GM12878 (cell line): Measurements from ENCODE around the gene JAML. TPM values are rescaled to one million over a fixed set of nuclear protein-coding genes. Genes with fewer than 3 reads are reported as not detected.

ENCODE experiments used
- ATAC-seq: fragments of 200-7000 bp; cut with Tn5 transposase; 3 replicates; pipeline ENCODE4 v1.9.1; 2020; ENCODE audit warnings: mild to moderate bottlenecking, moderate library complexity
- BruUV-seq: library from RNA; stranded (reverse); fragments of 400-500 nt; replicated peaks from 2 replicates; lab custom pipeline; 2021; lab: Mats Ljungman, UMichigan
- CTCF ChIA-PET: fragments of 300-600 bp; sonication (Branson Sonifier 250); formaldehyde crosslinking; extraction: SDS; loops from one replicate; lab custom pipeline; 2021; ENCODE audit warnings: inconsistent platforms; lab: Yijun Ruan, JAX
- POLR2A ChIA-PET: fragments of 350-600 bp; formaldehyde crosslinking; extraction: SDS; loops from one replicate; lab custom pipeline; 2021; ENCODE audit warnings: inconsistent platforms; lab: Charles Lee
- RAD21 ChIA-PET: fragments of 300-600 bp; sonication (Branson Sonifier 250); formaldehyde crosslinking; loops from one replicate; lab custom pipeline; 2023; ENCODE audit warnings: antibody characterized with exemption; ENCODE audit not compliant: unreplicated experiment; lab: Charles Lee
- SMC1A ChIA-PET: fragments of 300-600 bp; sonication (Branson Sonifier 250); formaldehyde crosslinking; loops from one replicate; lab custom pipeline; 2023; ENCODE audit not compliant: unreplicated experiment, uncharacterized antibody; lab: Charles Lee
- DNase-seq: peaks from one replicate; pipeline ENCODE4 v3.0.0-alpha.2; 2011; ENCODE audit warnings: low read depth, low spot score
- FAIRE-seq: peaks from 3 replicates; lab custom pipeline; 2011; peaks lifted over from hg19 to GRCh38; lab: Jason Lieb, UNC
- H2AFZ ChIP-seq: 2 replicates; pipeline ENCODE4 v1.6.0; 2011; ENCODE audit warnings: low read depth, low read length, control low read depth; ENCODE audit not compliant: control insufficient read depth
- H3K27ac ChIP-seq: 2 replicates; pipeline ENCODE4 v1.5.1; 2011; ENCODE audit warnings: control low read depth; ENCODE audit not compliant: control insufficient read depth, insufficient read depth
- H3K27me3 ChIP-seq, 2 experiments: replicated peaks in 1 of 2; 2 replicates each; pipeline versions ENCODE4 v1.6.0 to v1.6.1; 2011; ENCODE audit warnings: low read length in 1 of 2; ENCODE audit not compliant: control insufficient read depth in 2 of 2, insufficient read depth in 2 of 2
- H3K36me3 ChIP-seq, 2 experiments: 2 replicates each; pipeline ENCODE4 v1.5.1; 2011; ENCODE audit warnings: low read length in 1 of 2; ENCODE audit not compliant: control insufficient read depth in 2 of 2, insufficient read depth in 2 of 2
- H3K4me1 ChIP-seq: 2 replicates; pipeline ENCODE4 v1.6.1; 2011; ENCODE audit warnings: mild to moderate bottlenecking, low read length, moderate library complexity, mixed read lengths; ENCODE audit not compliant: control insufficient read depth, insufficient read depth
- H3K4me2 ChIP-seq: 2 replicates; pipeline ENCODE4 v1.6.0; 2011; ENCODE audit warnings: control low read depth; ENCODE audit not compliant: control insufficient read depth, insufficient read depth
- H3K4me3 ChIP-seq: fragments of 200-600 bp; sonication (generic); 2 replicates; pipeline ENCODE4 v1.5.1; 2016
- H3K79me2 ChIP-seq: 2 replicates; pipeline ENCODE4 v1.6.0; 2011; ENCODE audit warnings: low read length; ENCODE audit not compliant: control insufficient read depth, insufficient read depth
- H3K9ac ChIP-seq: 2 replicates; pipeline ENCODE4 v1.8.0; 2011; ENCODE audit warnings: low read length, control low read depth, mixed read lengths; ENCODE audit not compliant: control insufficient read depth, insufficient read depth
- H3K9me3 ChIP-seq: replicated peaks from 3 replicates; pipeline ENCODE4 v1.5.1; 2011; ENCODE audit warnings: mild to moderate bottlenecking, low read length; ENCODE audit not compliant: control insufficient read depth, insufficient read depth
- H4K20me1 ChIP-seq: 2 replicates; pipeline ENCODE4 v1.6.0; 2011; ENCODE audit not compliant: control insufficient read depth, insufficient read depth
- CREB1 ChIP-seq: IDR thresholded peaks from 2 replicates; pipeline ENCODE4 v1.6.1; 2012; ENCODE audit warnings: low read depth, mild to moderate bottlenecking, inconsistent platforms
- MYB ChIP-seq: fragments of 150-350 bp; IDR thresholded peaks from 2 replicates; pipeline ENCODE4 v1.6.1; 2014; ENCODE audit warnings: mild to moderate bottlenecking, low read depth, low read length, borderline replicate concordance
- RB1 ChIP-seq: fragments of 450-650 bp; formaldehyde crosslinking; IDR thresholded peaks from 2 replicates; pipeline ENCODE4 v1.6.1; 2017; ENCODE audit warnings: mild to moderate bottlenecking, borderline replicate concordance
- RFX5 ChIP-seq: IDR thresholded peaks from 2 replicates; pipeline ENCODE4 v1.6.1; 2011; ENCODE audit warnings: low read depth, low read length, improper control_type of control experiment
- ZNF622 ChIP-seq: fragments of 450-650 bp; IDR thresholded peaks from 2 replicates; pipeline ENCODE4 v1.6.1; 2017; ENCODE audit warnings: mild to moderate bottlenecking, inconsistent platforms
- WGBS: methylation state at CpG from one replicate; pipeline ENCODE4 v1.1.6; 2016; ENCODE audit warnings: low lambda C conversion rate; ENCODE audit not compliant: insufficient replicate concordance, insufficient coverage; ENCODE audit errors: missing lambda C conversion rate; 5-methylcytosine and 5-hydroxymethylcytosine counted together
- in situ Hi-C: fragments of 300-500 bp; cut with MboI; formaldehyde crosslinking; loops from 9 replicates; pipeline ENCODE4 v1.14.3; 2018; ENCODE audit warnings: mixed read lengths
- intact Hi-C: fragments of 100-400 bp; cut with micrococcal nuclease; formaldehyde crosslinking; loops from one replicate; pipeline ENCODE4 v1.14.2; 2022; ENCODE audit not compliant: unreplicated experiment
- polyA plus RNA-seq, 11 experiments: library from polyadenylated mRNA; depleted of rRNA in 4 of 11; unstranded in 6 of 11; stranded (reverse) in 5 of 11; fragments of >200 nt; fragmentation: Nextera tagmentation in 4 of 11; fragmentation: Illumina TruSeq in 1 of 11; extraction: Ambion mirVana in 4 of 11; extraction: Trizol in 1 of 11; gene quantifications; 1 replicate in 1 of 11; 2 replicates in 10 of 11; pipeline versions ENCODE4 v1.2.1 to v1.2.3, GENCODE V29; 2011 to 2016; ENCODE audit warnings: inconsistent platforms in 2 of 11, missing spikeins in 2 of 11, low read depth in 1 of 11
- total RNA-seq, 4 experiments: library from RNA; depleted of rRNA in 3 of 4; stranded (reverse); fragments of >200 nt in 3 of 4; fragmentation: Illumina TruSeq in 1 of 4; extraction: Trizol in 1 of 4; gene quantifications; 2 replicates each; pipeline versions ENCODE4 v1.2.1 to v1.2.3, GENCODE V29; 2013 to 2021
- TF ChIP-seq, protein P1 (sequence below): fragments of 450-650 bp; IDR thresholded peaks from 2 replicates; pipeline ENCODE4 v1.6.1; 2017; ENCODE audit warnings: mild to moderate bottlenecking
- TF ChIP-seq, protein P2 (sequence below): IDR thresholded peaks from 2 replicates; pipeline ENCODE4 v1.6.1; 2011; ENCODE audit warnings: mild to moderate bottlenecking, low read depth, low read length, moderate library complexity; ENCODE audit not compliant: insufficient replicate concordance

JAML gene
- total and polyA plus RNA-seq, 10 of the 15 experiments (the other 5 are each of a cell fraction or from before 2014, with no cell fraction given) = 0.60 to 8.1 (median 3.5) TPM

DNA sequence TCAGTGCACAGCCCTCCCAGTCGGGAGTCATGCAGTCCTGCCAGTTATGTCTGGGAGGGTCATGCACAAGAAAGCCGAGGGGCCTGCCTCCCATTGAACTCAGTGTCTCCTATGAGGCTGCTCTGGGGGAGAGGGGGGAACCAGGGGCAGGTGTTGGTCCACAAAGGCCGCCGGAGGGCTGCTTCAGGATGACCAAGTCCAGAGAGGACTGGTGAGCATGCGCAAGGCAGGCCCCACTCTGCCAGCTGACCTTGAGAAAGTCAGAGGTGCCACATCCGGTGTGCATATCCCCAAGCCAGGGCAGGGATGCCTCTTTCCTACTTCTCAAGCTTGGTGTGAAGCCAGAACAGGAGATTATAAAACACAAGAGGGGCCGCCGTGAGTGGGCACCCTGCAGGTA is 76.6 kb downstream of the JAML start:
- H4K20me1 ChIP-seq = no peaks in the 10 kb centered on the region
- TF ChIP-seq RB1 (no peak), RFX5 (no peak), ZNF622 (no peak), MYB (no peak), CREB1 (no peak)
- TF ChIP-seq, protein P1, sequence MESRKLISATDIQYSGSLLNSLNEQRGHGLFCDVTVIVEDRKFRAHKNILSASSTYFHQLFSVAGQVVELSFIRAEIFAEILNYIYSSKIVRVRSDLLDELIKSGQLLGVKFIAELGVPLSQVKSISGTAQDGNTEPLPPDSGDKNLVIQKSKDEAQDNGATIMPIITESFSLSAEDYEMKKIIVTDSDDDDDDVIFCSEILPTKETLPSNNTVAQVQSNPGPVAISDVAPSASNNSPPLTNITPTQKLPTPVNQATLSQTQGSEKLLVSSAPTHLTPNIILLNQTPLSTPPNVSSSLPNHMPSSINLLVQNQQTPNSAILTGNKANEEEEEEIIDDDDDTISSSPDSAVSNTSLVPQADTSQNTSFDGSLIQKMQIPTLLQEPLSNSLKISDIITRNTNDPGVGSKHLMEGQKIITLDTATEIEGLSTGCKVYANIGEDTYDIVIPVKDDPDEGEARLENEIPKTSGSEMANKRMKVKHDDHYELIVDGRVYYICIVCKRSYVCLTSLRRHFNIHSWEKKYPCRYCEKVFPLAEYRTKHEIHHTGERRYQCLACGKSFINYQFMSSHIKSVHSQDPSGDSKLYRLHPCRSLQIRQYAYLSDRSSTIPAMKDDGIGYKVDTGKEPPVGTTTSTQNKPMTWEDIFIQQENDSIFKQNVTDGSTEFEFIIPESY = no peak
- TF ChIP-seq, protein P2, sequence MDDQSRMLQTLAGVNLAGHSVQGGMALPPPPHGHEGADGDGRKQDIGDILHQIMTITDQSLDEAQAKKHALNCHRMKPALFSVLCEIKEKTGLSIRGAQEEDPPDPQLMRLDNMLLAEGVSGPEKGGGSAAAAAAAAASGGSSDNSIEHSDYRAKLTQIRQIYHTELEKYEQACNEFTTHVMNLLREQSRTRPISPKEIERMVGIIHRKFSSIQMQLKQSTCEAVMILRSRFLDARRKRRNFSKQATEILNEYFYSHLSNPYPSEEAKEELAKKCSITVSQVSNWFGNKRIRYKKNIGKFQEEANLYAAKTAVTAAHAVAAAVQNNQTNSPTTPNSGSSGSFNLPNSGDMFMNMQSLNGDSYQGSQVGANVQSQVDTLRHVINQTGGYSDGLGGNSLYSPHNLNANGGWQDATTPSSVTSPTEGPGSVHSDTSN = no peak
- POLR2A ChIA-PET = interaction anchor here (0.6 kb wide), 1 partner anchor 98 kb away, joined by 3 read pairs; no protein-coding TSS in a partner anchor
- DNase-seq (no peak), ATAC-seq (no peak), FAIRE-seq (no peak)
- SMC1A ChIA-PET = interaction anchor here (1.0 to 7.6 kb wide), 4 partner anchors 23 to 339 kb away, joined by 3 to 49 read pairs (median 4); no protein-coding TSS in a partner anchor
- intact Hi-C loops = loop anchor here (5.0 kb wide), 3 partner anchors 204 to 419 kb away; partner anchors contain the start of gene IFT46
- BruUV-seq = no TSS peak
- no peak overlapping the region for H3K4me2 ChIP-seq
- WGBS = 57% methylated on average over 8 of the region's 8 CpGs
- peaks cover 10 to 24% of the 10 kb centered on the region in 2 experiments for H3K27me3 ChIP-seq
- RAD21 ChIA-PET = interaction anchor here (7.7 kb wide), 1 partner anchor 22 kb away, joined by 52 read pairs; no protein-coding TSS in a partner anchor
- H3K27ac ChIP-seq = no peak overlapping the region
- in situ Hi-C loops = no loop called here
- H3K9ac ChIP-seq = no peak overlapping the region
- CTCF ChIA-PET = interaction anchor here (1.1 to 7.7 kb wide), 5 partner anchors 22 to 60 kb away, joined by 3 to 85 read pairs (median 6); no protein-coding TSS in a partner anchor
- H3K79me2 ChIP-seq = no peaks in the 10 kb centered on the region
- no peaks in the 10 kb centered on the region for H3K36me3 ChIP-seq
- H3K4me3 ChIP-seq = no peak overlapping the region
- H3K4me1 ChIP-seq = no peaks in the 10 kb centered on the region
- no peak overlapping the region for H2AFZ ChIP-seq
- no peaks in the 10 kb centered on the region for H3K9me3 ChIP-seq
